GM19099 (cell line): ENCODE data around the gene LRRC25.
A peak's percentile ranks its signal among the peaks of the same experiment; 100 is the strongest.

ENCODE experiments used
- POLR2A ChIP-seq: IDR thresholded peaks from 3 replicates; pipeline ENCODE4 v1.6.1; 2011; ENCODE audit warnings: low read depth; ENCODE audit not compliant: insufficient read length; ENCODE audit errors: extremely low read depth

LRRC25 gene

DNA sequence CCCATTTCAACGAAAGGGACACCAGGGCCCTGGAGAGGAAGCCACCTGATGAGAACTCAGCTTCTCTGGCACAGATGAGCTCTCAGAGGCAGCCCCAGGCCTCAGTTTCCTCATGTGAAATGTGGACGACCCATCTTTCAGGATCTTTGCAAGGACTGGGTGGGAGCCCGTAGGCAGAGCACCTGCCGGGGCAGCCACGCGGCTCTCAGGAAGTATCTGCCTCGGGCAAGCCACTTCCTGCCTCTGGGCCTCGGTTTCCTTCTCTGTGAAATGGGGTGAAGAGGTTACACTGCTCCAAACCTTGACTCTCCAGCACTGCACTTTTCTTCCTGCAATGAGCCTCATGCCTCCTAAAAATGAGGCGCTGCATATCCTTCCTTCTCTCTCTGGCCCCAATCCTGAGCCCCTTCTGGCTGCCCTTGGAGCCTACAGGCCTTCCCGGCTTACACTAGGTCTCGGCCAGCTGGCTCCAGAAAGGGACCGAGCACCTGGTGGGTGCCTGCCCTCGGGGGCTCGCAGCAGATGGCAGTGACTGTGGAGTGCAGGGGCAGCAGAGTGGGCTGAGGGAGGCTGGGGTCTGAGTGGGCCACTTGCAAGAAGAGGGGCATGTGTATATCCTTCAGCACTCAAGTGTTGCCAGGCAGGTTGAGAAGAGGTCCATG is 25.2 kb upstream of the LRRC25 start:
- no peak for TF ChIP-seq POLR2A

DNA sequence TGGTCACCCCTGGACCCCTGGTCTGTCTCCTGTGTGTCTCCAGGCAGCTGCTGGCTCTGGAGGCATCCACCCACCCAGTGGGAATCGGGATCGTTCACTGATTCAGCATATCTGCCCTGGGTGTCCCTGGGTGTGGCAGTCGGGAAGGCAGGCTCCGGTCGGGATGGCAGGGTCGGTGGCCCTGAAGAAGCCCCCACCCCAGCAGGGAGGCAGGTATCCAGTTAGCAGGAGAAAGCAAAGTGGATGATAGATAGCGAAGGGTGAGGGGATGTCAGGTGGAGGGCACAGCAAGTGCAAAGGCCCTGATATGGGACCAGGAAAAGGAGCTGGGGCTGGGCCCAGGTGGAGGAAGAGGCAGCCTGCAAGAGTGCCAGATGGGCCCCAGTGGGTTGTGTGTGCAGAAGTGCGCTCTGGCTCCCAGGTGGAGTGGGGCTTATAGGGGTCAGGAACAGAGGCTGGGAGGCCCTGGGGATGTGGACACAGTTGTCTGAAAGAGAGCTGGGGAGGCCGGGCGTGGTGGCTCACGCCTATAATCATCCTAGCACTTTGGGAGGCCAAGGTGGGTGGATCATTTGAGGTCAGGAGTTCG is 24.0 kb upstream of the LRRC25 start:
- TF ChIP-seq POLR2A, result no peak

DNA sequence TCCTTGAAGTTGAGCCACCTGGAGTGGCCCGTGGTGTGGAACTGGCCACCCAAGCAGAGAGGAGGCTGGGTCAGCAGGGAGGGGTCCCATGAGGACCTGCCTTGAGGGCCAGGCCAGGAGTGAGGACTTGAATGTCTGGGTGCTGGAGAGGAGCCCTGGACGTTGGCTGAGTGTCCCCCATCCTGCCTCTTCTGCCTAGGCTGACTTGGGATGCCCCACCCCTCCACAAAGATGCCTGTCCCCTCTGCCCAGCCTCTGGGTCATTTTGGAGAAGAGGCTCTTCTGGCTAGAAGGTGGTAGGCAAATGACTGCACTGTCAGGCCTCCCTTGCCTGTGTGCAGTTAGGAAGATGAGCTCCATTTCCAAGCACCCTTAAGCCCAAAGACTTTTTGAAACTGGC is 23.5 kb upstream of the LRRC25 start:
- TF ChIP-seq POLR2A, result no peak

DNA sequence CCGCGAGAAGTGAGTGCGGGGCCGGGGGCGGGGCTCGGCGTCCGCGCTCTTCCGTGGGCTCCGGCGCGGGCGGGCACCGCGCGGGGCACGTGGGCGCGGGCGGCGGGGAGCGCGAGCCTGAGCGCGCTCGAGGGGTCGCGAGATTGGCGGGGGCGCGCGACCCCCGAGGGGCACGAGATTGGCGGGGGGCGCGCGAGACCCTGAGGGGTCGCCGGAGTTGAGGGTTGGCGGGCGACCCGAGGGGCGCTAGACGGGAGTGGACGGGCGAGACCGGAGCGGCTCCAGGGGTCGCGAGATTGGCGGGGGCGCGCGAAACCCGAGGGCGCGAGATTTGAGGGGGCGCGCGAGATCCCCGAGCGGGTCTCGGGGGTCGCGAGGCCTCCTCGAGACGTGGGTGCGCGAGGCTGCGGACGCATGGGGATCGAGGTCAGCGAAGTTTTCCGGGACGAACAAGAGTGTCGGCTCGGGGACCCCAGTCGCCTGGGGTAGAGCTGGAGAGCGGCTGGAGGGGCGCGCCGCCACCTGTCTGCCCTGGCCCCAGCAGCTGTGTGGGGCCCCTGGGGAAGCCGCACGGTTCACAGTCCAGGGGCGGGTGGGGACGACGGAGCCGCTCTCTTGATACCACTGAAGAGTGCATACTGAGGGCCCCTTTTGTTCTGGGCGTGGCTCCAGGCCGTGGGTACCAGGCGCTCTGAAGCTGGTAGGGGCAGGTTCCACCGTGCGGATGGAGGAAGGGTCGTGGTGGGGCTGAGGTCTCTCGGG is 22.5 kb upstream of the LRRC25 start:
- no peak for TF ChIP-seq POLR2A

DNA sequence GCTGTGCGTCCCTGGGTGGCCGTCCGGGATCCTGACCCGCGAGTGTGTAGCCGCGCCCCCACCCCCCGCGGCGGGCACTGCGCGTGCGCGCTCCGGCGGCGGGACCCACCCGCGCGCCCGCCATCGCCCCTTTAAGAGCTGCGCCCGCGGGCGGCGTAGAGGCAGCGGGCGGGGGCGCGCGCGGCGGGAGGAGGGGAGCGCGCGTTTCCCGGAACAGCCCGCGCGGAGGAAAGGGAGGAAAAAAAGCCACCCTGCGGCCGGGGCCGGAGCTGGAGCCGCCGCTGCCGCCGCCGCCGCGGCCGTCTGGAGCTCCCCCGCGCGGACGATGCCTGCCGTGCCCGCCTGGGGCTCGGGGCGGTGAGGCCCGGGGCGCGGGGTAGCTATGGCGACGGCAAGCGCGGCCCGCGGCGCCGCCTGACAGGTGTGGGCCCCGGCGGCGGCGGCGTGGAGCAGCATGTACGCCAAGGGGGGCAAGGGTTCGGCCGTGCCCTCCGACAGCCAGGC is 21.8 kb upstream of the LRRC25 start, which contains the start of gene SSBP4:
Gene SSBP4 (plus strand): TSS at position 204 of the 504 bp plus-strand sequence. CDS start 251 bp downstream, at position 455.
- TF ChIP-seq POLR2A, result peak; percentile 27

DNA sequence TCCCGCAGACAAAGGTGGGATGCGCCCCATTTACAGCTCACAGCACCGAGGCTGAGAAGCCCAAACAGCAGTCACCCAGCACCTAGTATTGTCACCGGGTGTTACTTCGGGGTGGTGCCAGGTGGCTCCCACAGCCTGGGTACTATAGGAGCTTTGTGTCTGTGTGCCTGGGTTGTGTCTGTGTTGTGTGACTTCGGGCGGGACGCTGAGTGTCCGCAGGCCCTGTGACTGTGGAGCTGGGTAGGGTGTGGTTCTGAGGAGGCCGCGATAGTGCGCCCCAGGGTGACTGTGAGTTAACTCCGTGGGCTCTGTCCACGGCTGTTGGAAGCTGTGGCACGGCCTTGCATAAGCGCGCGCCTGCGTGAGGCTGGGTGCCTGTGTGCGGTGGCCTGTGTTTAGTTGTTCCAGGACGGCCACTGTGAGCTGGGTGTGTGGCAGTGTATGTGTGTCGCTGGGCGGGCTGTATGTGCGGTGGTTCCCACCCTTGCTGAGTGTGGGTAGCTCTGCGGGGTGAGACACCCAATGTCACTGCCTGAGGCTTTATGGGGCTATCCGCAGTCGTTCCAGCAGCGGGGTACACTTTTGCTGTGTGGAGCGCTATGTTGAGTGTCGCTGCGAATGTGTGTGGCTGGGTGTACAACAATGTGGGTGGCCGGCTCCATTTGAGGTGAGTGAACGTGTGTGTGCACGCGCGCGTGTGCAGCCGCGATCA is 21.2 kb upstream of the LRRC25 start:
- TF ChIP-seq POLR2A, result no peak

DNA sequence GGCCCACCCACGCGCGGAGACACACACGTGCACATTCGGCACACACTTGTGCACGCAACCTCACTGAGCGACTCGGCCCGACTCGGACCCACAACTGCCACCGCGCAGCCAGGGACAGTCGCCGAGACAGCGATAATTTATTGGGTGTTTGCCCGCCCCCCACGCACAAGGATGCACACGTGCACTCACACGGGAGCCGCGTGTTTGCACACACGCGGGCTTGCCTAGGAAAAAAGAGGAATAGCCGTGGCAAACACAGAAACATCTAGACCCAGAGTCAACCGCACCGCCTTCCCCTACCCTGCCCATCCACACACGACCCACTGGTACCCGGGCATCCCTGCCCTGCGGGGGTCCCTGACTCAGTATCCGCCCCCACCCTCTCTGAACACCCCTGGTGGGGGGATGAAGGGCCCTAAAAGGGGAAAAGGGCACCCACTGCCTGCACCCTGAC is 20.6 kb upstream of the LRRC25 start:
- no peak for TF ChIP-seq POLR2A

DNA sequence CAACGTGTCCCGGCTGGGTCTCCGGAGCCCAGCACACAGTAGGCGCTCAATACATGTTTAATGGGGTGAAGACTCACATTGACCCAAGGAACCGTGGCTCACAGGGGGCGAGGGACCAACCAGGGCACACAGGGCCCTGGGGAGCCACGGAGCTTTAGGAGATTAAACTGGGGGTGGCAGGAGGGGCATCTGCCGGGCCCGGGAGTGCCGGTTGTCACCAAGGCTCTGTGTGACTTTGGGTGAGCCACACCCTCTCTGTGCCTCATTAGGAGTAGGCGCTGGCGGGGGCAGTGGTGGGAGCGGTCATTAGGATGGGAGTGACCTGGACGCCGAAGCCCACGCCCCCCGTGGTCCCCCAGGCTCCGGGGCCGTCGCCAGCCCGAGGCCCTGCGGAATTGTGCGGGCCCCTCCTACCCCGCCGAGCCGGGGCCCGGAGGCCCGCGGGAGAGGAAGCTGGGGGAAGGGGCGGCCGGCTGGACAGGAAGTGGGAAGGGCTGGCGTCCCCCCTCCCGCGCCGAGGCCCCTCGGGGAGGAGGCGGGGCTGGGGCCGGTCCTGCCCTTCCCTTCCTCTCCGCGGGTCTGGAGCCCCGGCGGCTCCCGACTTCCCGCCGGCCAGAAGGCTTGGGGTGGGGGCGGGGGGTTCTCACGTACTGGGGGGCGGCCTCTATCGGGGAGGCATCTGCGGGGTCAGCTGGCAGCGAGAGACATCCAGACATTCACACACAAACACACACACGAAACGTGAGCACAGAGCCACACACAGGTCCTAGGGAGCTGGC is 20.0 kb upstream of the LRRC25 start:
- peak; percentile 46 for TF ChIP-seq POLR2A

DNA sequence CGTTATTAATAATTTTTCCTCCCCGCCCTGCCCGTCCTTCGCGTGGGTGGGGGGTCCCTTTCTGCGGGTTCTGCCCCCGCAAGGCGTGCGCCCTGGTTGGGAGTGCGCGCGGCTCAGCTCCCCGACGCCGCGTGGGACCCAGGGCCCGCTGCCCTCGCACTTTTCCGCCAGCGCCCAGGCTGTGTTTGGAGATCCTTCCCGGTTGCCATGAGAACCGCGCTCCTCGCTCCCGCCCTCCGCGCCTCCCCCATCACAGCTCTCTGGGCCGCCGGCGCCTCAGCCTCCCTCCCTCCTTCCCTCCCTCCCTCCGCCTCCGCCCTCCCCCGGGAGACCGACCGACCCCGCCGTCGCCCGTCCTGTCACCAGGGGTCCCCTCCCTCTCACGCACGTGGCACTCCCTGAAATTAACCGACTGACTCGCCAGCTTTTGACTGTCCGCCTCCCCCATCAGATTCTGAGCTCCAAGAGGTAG is 19.4 kb upstream of the LRRC25 start:
- TF ChIP-seq POLR2A, result peak; percentile 7

DNA sequence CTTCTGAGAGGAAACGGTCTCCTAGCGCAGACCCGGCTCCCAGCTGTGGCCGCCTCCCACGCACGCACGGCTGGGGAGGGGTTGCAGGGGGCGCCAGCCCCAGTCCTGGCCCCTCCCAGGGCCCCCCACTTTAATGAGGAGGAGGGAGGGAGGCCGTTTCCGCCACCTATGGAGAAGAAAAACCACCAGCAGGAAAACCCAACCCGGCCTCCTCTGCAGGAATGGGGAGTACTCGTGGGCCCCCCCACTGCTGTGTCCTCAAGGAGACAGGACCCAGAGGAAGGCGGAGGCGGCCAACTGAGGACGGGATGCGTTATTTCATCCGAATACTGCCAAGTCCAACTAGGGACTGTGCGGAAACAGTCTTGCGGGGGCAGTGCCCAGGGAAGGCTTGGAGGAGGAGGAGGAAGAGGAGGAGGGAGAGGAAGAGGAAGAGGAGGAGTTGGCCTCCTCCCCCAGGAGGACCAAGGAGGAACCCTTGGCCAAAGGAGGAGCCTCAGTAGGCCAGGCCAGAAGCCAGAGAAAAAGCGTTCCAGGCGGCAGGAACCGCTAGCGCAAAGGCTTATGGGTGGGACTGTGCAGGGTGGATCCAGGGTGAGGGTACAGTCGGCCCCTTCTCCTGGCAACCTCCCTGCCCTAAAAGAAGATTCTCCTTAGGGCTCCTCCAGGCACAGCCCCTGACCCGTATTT is 17.9 kb upstream of the LRRC25 start:
- peak; percentile 31 for TF ChIP-seq POLR2A

DNA sequence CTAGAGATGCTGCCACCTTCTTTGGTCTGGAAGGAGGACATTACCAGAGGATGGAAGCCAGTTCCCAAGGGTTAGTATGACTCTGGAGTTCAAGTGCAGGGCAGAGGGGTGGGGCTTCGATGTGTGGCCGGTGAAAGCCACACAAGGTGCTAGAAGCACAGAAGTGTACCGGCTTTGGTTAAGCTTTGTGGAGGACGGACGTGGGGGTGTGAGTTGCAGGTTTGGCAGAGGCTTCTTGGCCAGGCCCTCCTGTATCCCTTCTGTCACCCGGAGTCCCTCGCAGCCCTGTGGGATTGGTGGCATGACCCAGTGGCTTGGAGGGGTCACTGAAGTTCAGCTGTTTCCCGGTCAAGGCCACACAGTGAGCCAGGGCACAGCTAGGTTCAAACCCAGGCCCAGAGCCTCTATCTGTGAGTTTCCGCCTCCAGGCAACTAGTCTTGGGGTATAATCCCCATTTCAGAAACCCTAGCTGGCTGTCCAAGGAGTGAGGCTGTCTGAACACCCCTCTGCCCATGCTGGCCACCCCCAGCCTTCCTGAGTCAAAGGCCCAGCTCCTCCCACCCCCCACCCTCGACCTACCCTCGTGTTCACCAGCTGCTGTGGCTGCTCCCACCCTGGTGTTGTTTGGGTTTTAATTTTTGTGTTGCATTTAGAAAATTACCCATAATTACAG is 17.2 kb upstream of the LRRC25 start:
- TF ChIP-seq POLR2A, result no peak

DNA sequence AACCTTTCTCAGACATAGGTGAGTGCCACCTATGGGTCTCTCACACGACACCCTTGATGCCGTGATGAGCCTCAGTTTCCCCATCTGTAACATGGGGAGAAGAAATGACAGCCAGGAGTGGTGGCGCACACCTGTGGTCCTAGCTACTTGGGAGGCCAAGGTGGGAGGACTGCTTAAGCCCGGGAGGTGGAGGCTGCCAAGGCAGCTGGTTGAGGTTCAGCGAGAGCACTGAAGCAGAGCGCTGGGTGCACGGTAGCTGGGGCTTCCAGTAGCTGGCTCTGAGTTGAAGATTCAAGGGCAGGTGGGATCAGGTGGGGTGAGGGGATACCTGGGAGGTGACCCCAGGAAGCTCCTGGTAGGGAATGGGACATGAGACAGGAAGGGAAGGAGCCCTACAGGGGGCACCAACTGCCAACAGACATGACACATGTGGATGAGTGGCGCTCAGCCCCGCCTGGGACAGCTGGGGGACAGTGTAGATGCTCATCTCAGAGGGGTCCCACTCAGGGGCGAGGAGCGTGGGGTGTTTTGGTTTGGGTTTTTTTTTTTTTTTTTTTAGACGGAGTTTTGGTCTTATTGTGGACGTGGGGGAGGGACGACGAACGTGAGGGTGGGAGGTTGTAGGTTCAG is 15.3 kb upstream of the LRRC25 start:
- no peak for TF ChIP-seq POLR2A

DNA sequence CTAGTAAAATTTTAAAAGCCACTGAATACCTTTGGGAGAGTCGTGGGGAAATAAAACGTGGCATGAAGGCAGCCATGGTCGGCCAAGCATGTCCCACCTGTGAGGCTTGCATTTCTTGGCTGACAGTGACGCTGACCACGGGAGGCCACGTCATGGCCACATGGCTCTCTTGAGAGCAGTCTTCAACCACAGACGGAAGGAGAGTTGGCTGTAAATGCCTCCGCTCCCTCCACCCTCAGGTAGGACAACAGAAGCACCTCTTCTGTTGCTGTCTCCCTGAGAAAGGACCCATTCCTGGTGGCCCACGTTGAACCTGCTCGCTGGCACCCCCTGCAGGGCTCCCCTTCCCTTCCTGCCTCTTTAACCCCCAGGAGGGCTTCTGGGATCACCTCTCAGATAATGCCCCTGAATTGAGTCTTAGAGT is 10.6 kb upstream of the LRRC25 start:
- no peak for TF ChIP-seq POLR2A
